K562 (cell line): ENCODE data around the gene ATP1A3.

Experiments used
- CTCF ChIP-seq, 3 experiments: IDR thresholded peaks in 2 of 3; conservative IDR thresholded peaks in 1 of 3; 2 replicates each; pipeline ENCODE4 v1.5.1; 2011 to 2012; ENCODE audit warnings: low read length in 3 of 3, mild to moderate bottlenecking in 3 of 3, control low read depth in 2 of 3, improper control_type of control experiment in 1 of 3, inconsistent platforms in 1 of 3, low read depth in 1 of 3, mixed read lengths in 1 of 3, moderate library complexity in 1 of 3; ENCODE audit not compliant: insufficient read depth in 2 of 3
- EZH2 ChIP-seq: IDR thresholded peaks from 2 replicates; pipeline ENCODE4 v1.6.1; 2012; ENCODE audit warnings: low read depth, mild to moderate bottlenecking, inconsistent platforms, low read length, borderline replicate concordance
- HCFC1 ChIP-seq: IDR thresholded peaks from 2 replicates; pipeline ENCODE4 v1.6.1; 2012; ENCODE audit warnings: low read depth, low read length, improper control_type of control experiment
- MXI1 ChIP-seq: IDR thresholded peaks from 2 replicates; pipeline ENCODE4 v1.6.1; 2011; ENCODE audit warnings: low read depth, mild to moderate bottlenecking, improper control_type of control experiment, low read length
- RAD21 ChIP-seq, 2 experiments: fragments of 250-450 bp in 1 of 2; fragments of 450-650 bp in 1 of 2; sonication (Bioruptor Pico) in 1 of 2; formaldehyde crosslinking in 1 of 2; IDR thresholded peaks in 1 of 2; conservative IDR thresholded peaks in 1 of 2; 2 replicates each; pipeline versions ENCODE4 v1.4.0 to v1.8.0; 2020 to 2022; ENCODE audit warnings: mild to moderate bottlenecking in 2 of 2, moderate library complexity in 1 of 2
- RFX5 ChIP-seq: IDR thresholded peaks from 2 replicates; pipeline ENCODE4 v1.6.1; 2011; ENCODE audit warnings: low read depth, mild to moderate bottlenecking, improper control_type of control experiment, low read length
- SP1 ChIP-seq: sonication (generic); formaldehyde crosslinking; IDR thresholded peaks from 2 replicates; pipeline ENCODE4 v1.8.1; 2022; ENCODE audit warnings: mild to moderate bottlenecking, missing genetic modification reagents
- TAF1 ChIP-seq: IDR thresholded peaks from 2 replicates; pipeline ENCODE4 v1.6.1; 2011; ENCODE audit warnings: mild to moderate bottlenecking, low read length, moderate library complexity; ENCODE audit not compliant: insufficient read depth, control insufficient read depth, severe bottlenecking; ENCODE audit errors: extremely low read depth
- TCF7 ChIP-seq: sonication (generic); IDR thresholded peaks from 2 replicates; pipeline ENCODE4 v1.6.1; 2016; ENCODE audit warnings: antibody characterized with exemption, borderline replicate concordance
- TEAD4 ChIP-seq, 2 experiments: sonication (generic) in 1 of 2; formaldehyde crosslinking in 1 of 2; IDR thresholded peaks; 2 replicates each; pipeline versions ENCODE4 v1.6.1 to v1.8.0; 2012 to 2022; ENCODE audit warnings: borderline replicate concordance in 1 of 2, inconsistent platforms in 1 of 2, low read length in 1 of 2, mild to moderate bottlenecking in 1 of 2, missing genetic modification reagents in 1 of 2
- TGIF2 ChIP-seq: sonication (generic); formaldehyde crosslinking; IDR thresholded peaks from 2 replicates; pipeline ENCODE4 v1.8.1; 2022; ENCODE audit warnings: mild to moderate bottlenecking, missing genetic modification reagents, moderate library complexity
- THRA ChIP-seq: fragments of 450-650 bp; IDR thresholded peaks from 2 replicates; pipeline ENCODE4 v1.6.1; 2017; ENCODE audit warnings: mild to moderate bottlenecking, moderate library complexity
- YY1 ChIP-seq, 3 experiments: IDR thresholded peaks; 2 replicates each; pipeline ENCODE4 v1.6.1; 2011; ENCODE audit warnings: low read length in 2 of 3, mild to moderate bottlenecking in 2 of 3, moderate library complexity in 2 of 3, borderline replicate concordance in 1 of 3, control low read depth in 1 of 3, low read depth in 1 of 3; ENCODE audit not compliant: insufficient read depth in 3 of 3, insufficient replicate concordance in 2 of 3, control insufficient read depth in 1 of 3, insufficient read length in 1 of 3; ENCODE audit errors: extremely low read depth in 1 of 3

GRCh38 chr19:42032431-42032830 is 38.4 kb upstream of the ATP1A3 start:
- TF ChIP-seq YY1 (IDR thresholded peaks at IDR 0.05; ENCODE audit: borderline replicate concordance in 1 of 3, control insufficient read depth in 1 of 3, extremely low read depth in 1 of 3, insufficient read depth in 3 of 3, insufficient read length in 1 of 3, insufficient replicate concordance in 2 of 3, low read depth in 1 of 3, low read length in 2 of 3) (no peak), RAD21 (CRISPR knock-in tag; conservative IDR thresholded peaks at IDR 0.05 in 1 of 2, IDR thresholded peaks at IDR 0.05 in 1 of 2) (no peak), TCF7 (no peak), TEAD4 (IDR thresholded peaks at IDR 0.05; ENCODE audit: low read length) (no peak), TEAD4 (CRISPR knock-in tag; IDR thresholded peaks at IDR 0.05; ENCODE audit: borderline replicate concordance) (no peak), CTCF (IDR thresholded peaks at IDR 0.05 in 2 of 3, conservative IDR thresholded peaks at IDR 0.05 in 1 of 3; ENCODE audit: insufficient read depth in 2 of 3, low read depth in 1 of 3, low read length in 3 of 3) (no peak), MXI1 (no peak), HCFC1 (no peak), SP1 (CRISPR knock-in tag) (no peak), EZH2 (no peak), THRA (no peak), TGIF2 (no peak), RFX5 (no peak), TAF1 (no peak)
